Left lung (tissue), 10 donors: ENCODE results near the gene CRACDL. TPM values are rescaled to one million over a fixed set of nuclear protein-coding genes. Genes with fewer than 3 reads are reported as not detected.

Source experiments
- ATAC-seq: fragments of 200-7000 bp; cut with Tn5 transposase; one replicate; pipeline ENCODE4 v1.9.1; 2020; ENCODE audit warnings: moderate library complexity
- DNase-seq, 4 donors: peaks; one replicate each; pipeline ENCODE4 v3.0.0-alpha.2; 2013 to 2020
- H3K27ac ChIP-seq, 2 donors: fragments of 200-600 bp; sonication (generic) in 1 of 2; one replicate each; pipeline versions ENCODE4 v1.5.0 to v1.8.0; 2020 to 2021
- H3K27me3 ChIP-seq, 2 donors: fragments of 200-600 bp; sonication (generic) in 1 of 2; one replicate each; pipeline versions ENCODE4 v1.5.0 to v1.8.0; 2020 to 2021
- H3K36me3 ChIP-seq, 2 donors: fragments of 200-600 bp; sonication (generic) in 1 of 2; one replicate each; pipeline versions ENCODE4 v1.5.0 to v1.8.0; 2020 to 2021
- H3K4me1 ChIP-seq, 2 donors: fragments of 200-600 bp; one replicate each; pipeline ENCODE4 v1.8.0; 2021
- H3K4me3 ChIP-seq, 2 donors: fragments of 200-600 bp; sonication (generic) in 1 of 2; one replicate each; pipeline versions ENCODE4 v1.5.0 to v1.8.0; 2020 to 2021; ENCODE audit warnings: mild to moderate bottlenecking in 1 of 2
- H3K9me3 ChIP-seq, 2 donors: fragments of 200-600 bp; sonication (generic) in 1 of 2; one replicate each; pipeline versions ENCODE4 v1.5.0 to v1.8.0; 2020 to 2021
- CTCF ChIP-seq, 2 donors: fragments of 200-600 bp; sonication (generic) in 1 of 2; IDR thresholded peaks; one replicate each; pipeline versions ENCODE4 v1.5.0 to v1.8.0; 2021; ENCODE audit warnings: antibody characterized with exemption in 2 of 2
- intact Hi-C, 2 donors: fragments of 100-400 bp; cut with DNase I; formaldehyde crosslinking; loops; one replicate each; pipeline versions ENCODE4 v1.11.2 to v1.14.2; 2022
- polyA plus RNA-seq, 6 donors: library from polyadenylated mRNA; unstranded; fragments of 120-200 nt; gene quantifications; one replicate each; pipeline ENCODE4 v1.2.1, GENCODE V29; 2013; ENCODE audit not compliant: insufficient read length in 6 of 6
- total RNA-seq, 2 donors: library from RNA; stranded (reverse); fragmentation: NEBNext Ultra II Directional; extraction: Animal tissue kit (Norgen Biotek cat#: 25700); gene quantifications; one replicate each; pipeline ENCODE4 v1.2.1, GENCODE V29; 2021
- donor health status: DM: no; HTN: yes; CAD: no.
- donor health status: DM: no; HTN: no; CAD: no.

Gene CRACDL
- total and polyA plus RNA-seq, 8 donors, result 4.0 to 15.2 (median 6.0) TPM

GRCh38 chr2:98842136-98842535, 93.9 kb downstream of the CRACDL start:
- H3K4me3 ChIP-seq, result no peak overlapping the region
- no peaks in the 10 kb centered on the region for H3K27me3 ChIP-seq
- ATAC-seq, result no peak
- no peaks in the 10 kb centered on the region for H3K36me3 ChIP-seq
- intact Hi-C loops, result no loop called here
- no peaks in the 10 kb centered on the region for H3K9me3 ChIP-seq
- no peak overlapping the region for H3K27ac ChIP-seq
- DNase-seq, result no peak
- no peaks in the 10 kb centered on the region for H3K4me1 ChIP-seq
- TF ChIP-seq CTCF (IDR thresholded peaks at IDR 0.05), result no peak

- no peak for ATAC-seq
- H3K9me3 ChIP-seq, result no peaks in the 10 kb centered on the region
- no peak overlapping the region for H3K27ac ChIP-seq
- intact Hi-C loops, result loop anchor here in 1 of 2 donors (10.0 kb wide), 1 partner anchor 194 kb away; no protein-coding TSS in a partner anchor
- no peak for TF ChIP-seq CTCF (IDR thresholded peaks at IDR 0.05)
- H3K4me3 ChIP-seq, result no peak overlapping the region
- H3K4me1 ChIP-seq, result no peaks in the 10 kb centered on the region
- DNase-seq, result no peak
- H3K36me3 ChIP-seq, result no peaks in the 10 kb centered on the region
- no peaks in the 10 kb centered on the region for H3K27me3 ChIP-seq
These were observed 96.7 kb downstream of the CRACDL start for GRCh38 chr2:98839292-98839691.

GRCh38 chr2:98835831-98836385, 100.1 kb downstream of the CRACDL start:
- intact Hi-C loops, result loop anchor here (2.0 to 10.0 kb wide), 2 partner anchors 187 to 191 kb away; no protein-coding TSS in a partner anchor
- no peaks in the 10 kb centered on the region for H3K36me3 ChIP-seq
- H3K4me3 ChIP-seq, result no peak overlapping the region
- TF ChIP-seq CTCF (IDR thresholded peaks at IDR 0.05), result no peak
- DNase-seq, result no peak
- no peak for ATAC-seq
- peaks cover 0 to 7% of the 10 kb centered on the region in 2 donors for H3K4me1 ChIP-seq
- H3K27me3 ChIP-seq, result no peaks in the 10 kb centered on the region
- no peaks in the 10 kb centered on the region for H3K9me3 ChIP-seq
- H3K27ac ChIP-seq, result peak overlapping the region in 1 of 2 donors; percentile 7

- DNase-seq, result no peak
- Histone ChIP-seq H3K36me3 (no peaks in the 10 kb centered on the region), H3K27ac (peak overlapping the region in 1 of 2 donors; percentile 41), H3K9me3 (no peaks in the 10 kb centered on the region), H3K4me1 (peaks cover 0 to 10% of the 10 kb centered on the region in 2 donors), H3K27me3 (no peaks in the 10 kb centered on the region), H3K4me3 (no peak overlapping the region)
- no peak for TF ChIP-seq CTCF (IDR thresholded peaks at IDR 0.05)
- ATAC-seq, result no peak
- intact Hi-C loops, result loop anchor here (2.0 to 10.0 kb wide), 2 partner anchors 185 to 189 kb away; no protein-coding TSS in a partner anchor
These were observed 102.1 kb downstream of the CRACDL start for GRCh38 chr2:98833917-98834263.

- no peaks in the 10 kb centered on the region for H3K36me3 ChIP-seq
- no peak for DNase-seq
- H3K4me3 ChIP-seq, result no peak overlapping the region
- no peaks in the 10 kb centered on the region for H3K27me3 ChIP-seq
- H3K4me1 ChIP-seq, result peaks cover 0 to 15% of the 10 kb centered on the region in 2 donors
- peak overlapping the region in 1 of 2 donors; percentile 72 for H3K27ac ChIP-seq
- no peak for TF ChIP-seq CTCF (IDR thresholded peaks at IDR 0.05)
- no peaks in the 10 kb centered on the region for H3K9me3 ChIP-seq
- intact Hi-C loops, result loop anchor here in 1 of 2 donors (10.0 kb wide), 1 partner anchor 189 kb away; no protein-coding TSS in a partner anchor
- ATAC-seq, result peak; percentile 55
These were observed 102.7 kb downstream of the CRACDL start for GRCh38 chr2:98833172-98833916.
